GM12873 (cell line): Measurements from ENCODE around the gene TPO.

Source experiments
- TF ChIP-seq, protein P1 (sequence below): IDR thresholded peaks from 2 replicates; pipeline ENCODE4 v1.5.1; 2012; ENCODE audit warnings: low read depth, mild to moderate bottlenecking, moderate library complexity, low read length, control low read depth; ENCODE audit not compliant: insufficient read depth; ENCODE audit errors: missing control alignments

TPO gene

DNA sequence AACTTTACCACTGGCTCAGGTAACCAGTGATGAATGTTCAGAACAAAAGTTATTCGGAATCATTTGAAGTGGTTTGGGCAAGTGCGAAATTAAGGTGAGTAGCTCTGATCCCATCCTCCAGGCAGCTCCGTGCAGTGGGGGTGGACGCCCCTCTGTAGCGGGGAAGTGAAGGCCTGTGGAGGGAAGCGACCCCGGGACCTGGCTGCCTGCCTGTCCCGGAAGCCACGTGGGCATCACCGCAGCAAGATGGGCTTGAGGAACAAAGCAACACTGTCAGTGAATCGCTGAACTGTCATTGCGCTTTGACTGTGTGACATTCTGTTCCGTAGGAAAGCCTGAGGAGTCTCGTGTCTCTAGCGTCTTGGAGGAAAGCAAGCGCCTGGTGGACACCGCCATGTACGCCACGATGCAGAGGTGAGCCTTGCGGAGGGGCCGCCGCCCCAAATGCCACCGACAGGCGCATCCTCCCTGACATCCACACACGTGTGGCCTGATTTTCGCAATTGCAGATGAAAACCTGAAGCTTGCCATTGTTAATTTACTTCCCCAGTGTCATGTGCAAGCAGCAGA, 9.5 kb downstream of the TPO start:
- TF ChIP-seq, protein P1, sequence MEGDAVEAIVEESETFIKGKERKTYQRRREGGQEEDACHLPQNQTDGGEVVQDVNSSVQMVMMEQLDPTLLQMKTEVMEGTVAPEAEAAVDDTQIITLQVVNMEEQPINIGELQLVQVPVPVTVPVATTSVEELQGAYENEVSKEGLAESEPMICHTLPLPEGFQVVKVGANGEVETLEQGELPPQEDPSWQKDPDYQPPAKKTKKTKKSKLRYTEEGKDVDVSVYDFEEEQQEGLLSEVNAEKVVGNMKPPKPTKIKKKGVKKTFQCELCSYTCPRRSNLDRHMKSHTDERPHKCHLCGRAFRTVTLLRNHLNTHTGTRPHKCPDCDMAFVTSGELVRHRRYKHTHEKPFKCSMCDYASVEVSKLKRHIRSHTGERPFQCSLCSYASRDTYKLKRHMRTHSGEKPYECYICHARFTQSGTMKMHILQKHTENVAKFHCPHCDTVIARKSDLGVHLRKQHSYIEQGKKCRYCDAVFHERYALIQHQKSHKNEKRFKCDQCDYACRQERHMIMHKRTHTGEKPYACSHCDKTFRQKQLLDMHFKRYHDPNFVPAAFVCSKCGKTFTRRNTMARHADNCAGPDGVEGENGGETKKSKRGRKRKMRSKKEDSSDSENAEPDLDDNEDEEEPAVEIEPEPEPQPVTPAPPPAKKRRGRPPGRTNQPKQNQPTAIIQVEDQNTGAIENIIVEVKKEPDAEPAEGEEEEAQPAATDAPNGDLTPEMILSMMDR = no peak

DNA sequence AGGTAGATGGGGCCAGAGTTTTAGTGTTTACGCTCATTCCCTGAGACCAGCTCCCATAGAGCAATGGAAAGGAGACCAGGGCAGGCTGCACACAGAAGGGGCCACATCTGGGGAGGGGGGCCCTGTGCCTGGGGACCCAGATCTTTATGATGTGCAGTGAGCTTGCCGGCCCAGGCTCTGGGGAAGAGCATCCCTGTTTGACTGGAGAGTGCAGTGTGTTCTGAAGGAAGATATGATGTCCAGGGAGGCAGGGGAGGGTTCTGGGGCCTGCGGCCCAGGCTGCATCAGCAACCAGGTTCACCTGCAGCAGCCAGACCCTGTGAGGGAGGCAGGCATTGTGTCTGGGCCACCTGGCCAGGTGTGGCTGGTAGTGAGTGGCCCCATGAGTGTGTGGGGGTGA, 13.8 kb downstream of the TPO start:
- TF ChIP-seq, protein P1 = no peak

DNA sequence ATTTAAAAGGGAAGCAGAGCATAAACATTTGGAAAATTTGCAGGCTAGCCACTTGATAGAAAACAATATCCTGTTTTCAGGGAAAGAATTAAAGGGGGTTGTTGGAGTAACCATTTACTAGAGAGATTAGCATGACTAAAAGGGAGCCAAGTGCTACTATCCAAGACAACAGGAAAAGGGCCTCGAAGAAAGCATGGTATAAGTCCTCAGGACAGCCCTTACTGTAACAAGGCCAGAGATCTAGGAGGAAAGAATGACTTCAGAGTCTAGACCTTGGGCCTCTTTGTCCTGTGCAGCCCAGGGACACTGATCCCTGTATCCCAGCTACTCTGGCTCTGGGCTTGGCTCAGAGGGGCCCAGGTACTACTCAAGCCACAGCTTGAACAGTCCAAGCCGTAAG, 16.6 kb downstream of the TPO start:
- TF ChIP-seq, protein P1 = no peak

GRCh38 chr2:1430491-1430890, 17.2 kb downstream of the TPO start:
- TF ChIP-seq, protein P1 = no peak

GRCh38 chr2:1431886-1432400, 18.7 kb downstream of the TPO start:
- TF ChIP-seq, protein P1 = no peak

- TF ChIP-seq, protein P1 = no peak
Measured at GRCh38 chr2:1432726-1433125, 19.5 kb downstream of the TPO start.

DNA sequence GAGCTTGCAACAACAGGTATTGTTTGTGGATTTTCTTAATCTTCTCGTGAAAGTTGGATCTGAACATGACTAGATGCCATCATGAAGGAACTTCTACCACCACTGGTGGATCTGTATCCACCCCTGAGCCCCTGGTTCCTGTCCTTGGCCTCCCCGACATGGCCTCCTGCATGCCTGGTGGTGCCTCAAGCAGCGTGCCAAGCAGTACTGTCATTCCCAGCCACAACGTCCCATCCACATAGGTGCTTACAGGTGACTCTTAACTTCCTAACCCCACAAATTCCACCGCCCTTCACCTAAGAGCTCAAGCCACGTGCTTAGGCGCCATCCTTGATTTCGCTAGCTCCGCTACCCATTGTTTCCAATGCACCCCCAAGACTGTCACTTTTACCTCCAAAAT, 23.1 kb downstream of the TPO start:
- TF ChIP-seq, protein P1 = no peak
